B cell (primary cell): ENCODE measurements around the gene ZFR2. TPM values are rescaled to one million over a fixed set of nuclear protein-coding genes. Genes with fewer than 3 reads are reported as not detected.
A peak's percentile ranks its signal among the peaks of the same experiment; 100 is the strongest.

Experiments used
- ATAC-seq: fragments of 200-7000 bp; cut with Tn5 transposase; one replicate; pipeline ENCODE4 v1.10.0; 2021; ENCODE audit warnings: low read depth, mild to moderate bottlenecking, moderate number of reproducible peaks, moderate library complexity
- CTCF ChIA-PET: fragments of 350-600 bp; sonication (Branson Sonifier 250); formaldehyde crosslinking; loops from one replicate; lab custom pipeline; 2021; ENCODE audit warnings: antibody characterized with exemption, inconsistent platforms; lab: Charles Lee
- POLR2A ChIA-PET: fragments of 350-600 bp; sonication (Branson Sonifier 250); formaldehyde crosslinking; loops from one replicate; lab custom pipeline; 2021; ENCODE audit warnings: antibody characterized with exemption; lab: Charles Lee
- DNase-seq: peaks from one replicate; pipeline ENCODE4 v3.0.0; 2013
- H2AFZ ChIP-seq: 2 replicates; pipeline ENCODE4 v1.6.1; 2012; ENCODE audit warnings: mild to moderate bottlenecking, low read depth, low read length; ENCODE audit not compliant: insufficient read depth, poor library complexity, severe bottlenecking
- H3K27ac ChIP-seq, 2 donors: 1 replicate in 1 of 2; 2 replicates in 1 of 2; pipeline ENCODE4 v1.5.1; 2012 to 2013; ENCODE audit warnings: low read length in 2 of 2, mild to moderate bottlenecking in 2 of 2, moderate library complexity in 1 of 2
- H3K27me3 ChIP-seq, 4 experiments: fragments of 200-600 bp in 1 of 4; sonication (generic) in 1 of 4; replicated peaks in 1 of 4; 1 replicate in 2 of 4; 2 replicates in 2 of 4; pipeline versions ENCODE4 v1.6.1 to v1.7.0; 2013 to 2016; ENCODE audit warnings: low read length in 3 of 4, mild to moderate bottlenecking in 2 of 4, mixed read lengths in 1 of 4, moderate library complexity in 1 of 4; ENCODE audit not compliant: insufficient read depth in 4 of 4, control insufficient read depth in 3 of 4; ENCODE audit errors: control extremely low read depth in 1 of 4
- H3K36me3 ChIP-seq, 2 experiments: replicated peaks in 1 of 2; 1 replicate in 1 of 2; 2 replicates in 1 of 2; pipeline versions ENCODE4 v1.6.1 to v1.7.1; 2013; ENCODE audit warnings: low read length in 1 of 2; ENCODE audit not compliant: insufficient read depth in 2 of 2, control insufficient read depth in 1 of 2; ENCODE audit errors: control extremely low read depth in 1 of 2, extremely low read depth in 1 of 2
- H3K4me1 ChIP-seq, 2 donors: fragments of 200-600 bp in 1 of 2; sonication (generic) in 1 of 2; 1 replicate in 1 of 2; 2 replicates in 1 of 2; pipeline versions ENCODE4 v1.5.1 to v1.6.1; 2013 to 2017; ENCODE audit warnings: low read length in 2 of 2; ENCODE audit not compliant: control insufficient read depth in 2 of 2, insufficient read depth in 2 of 2
- H3K4me2 ChIP-seq: replicated peaks from 2 replicates; pipeline ENCODE3; 2012; ENCODE audit warnings: mild to moderate bottlenecking, low read depth, low read length; ENCODE audit not compliant: poor library complexity, severe bottlenecking
- H3K4me3 ChIP-seq, 5 experiments: fragments of 200-600 bp in 1 of 5; sonication (generic) in 1 of 5; 1 replicate in 3 of 5; 2 replicates in 2 of 5; pipeline versions ENCODE4 v1.5.1 to v1.7.0; 2011 to 2016; ENCODE audit warnings: low read length in 4 of 5, mild to moderate bottlenecking in 4 of 5, low read depth in 2 of 5, control low read depth in 1 of 5, moderate library complexity in 1 of 5; ENCODE audit not compliant: insufficient read depth in 1 of 5; ENCODE audit errors: control extremely low read depth in 1 of 5, extremely low read depth in 1 of 5
- H3K79me2 ChIP-seq: fragments of 200-600 bp; sonication (generic); one replicate; pipeline ENCODE4 v1.6.0; 2016; ENCODE audit warnings: low read length; ENCODE audit not compliant: control insufficient read depth, insufficient read depth
- H3K9ac ChIP-seq: fragments of 200-600 bp; sonication (generic); 2 replicates; pipeline ENCODE4 v1.6.1; 2017; ENCODE audit warnings: mild to moderate bottlenecking, low read length, moderate library complexity
- H3K9me3 ChIP-seq, 3 donors: one replicate each; pipeline versions ENCODE4 v1.6.1 to v1.7.1; 2013; ENCODE audit warnings: low read length in 2 of 3; ENCODE audit not compliant: control insufficient read depth in 2 of 3, insufficient read depth in 1 of 3; ENCODE audit errors: control extremely low read depth in 1 of 3
- H4K20me1 ChIP-seq: 2 replicates; pipeline ENCODE4 v1.6.0; 2012; ENCODE audit warnings: mild to moderate bottlenecking, low read length; ENCODE audit not compliant: insufficient read depth, control insufficient read depth, poor library complexity, severe bottlenecking
- H3K27ac Mint-ChIP-seq: one replicate; pipeline ENCODE4 v1.8.0; 2021; ENCODE audit warnings: mixed read lengths
- H3K27me3 Mint-ChIP-seq: one replicate; pipeline ENCODE4 v1.8.0; 2021; ENCODE audit warnings: mixed read lengths
- H3K4me1 Mint-ChIP-seq: one replicate; pipeline ENCODE4 v1.8.0; 2021; ENCODE audit warnings: mixed read lengths
- H3K4me3 Mint-ChIP-seq: one replicate; pipeline ENCODE4 v1.8.0; 2021; ENCODE audit warnings: mixed read lengths
- H3K9me3 Mint-ChIP-seq: one replicate; pipeline ENCODE4 v1.8.0; 2022; ENCODE audit warnings: mixed read lengths; ENCODE audit not compliant: insufficient read depth
- CTCF ChIP-seq: fragments of 200-600 bp; IDR thresholded peaks from one replicate; pipeline ENCODE4 v1.8.0; 2022; ENCODE audit warnings: antibody characterized with exemption, mild to moderate bottlenecking
- EZH2 ChIP-seq: IDR thresholded peaks from 2 replicates; pipeline ENCODE4 v1.6.1; 2012; ENCODE audit warnings: borderline replicate concordance, low read depth, mild to moderate bottlenecking, moderate library complexity, low read length; ENCODE audit not compliant: insufficient read depth, poor library complexity, severe bottlenecking
- WGBS: methylation state at CpG from one replicate; pipeline ENCODE4 v1.1.5; 2013; ENCODE audit warnings: missing lambda C conversion rate; ENCODE audit not compliant: insufficient coverage; 5-methylcytosine and 5-hydroxymethylcytosine counted together
- intact Hi-C: fragments of 100-400 bp; cut with micrococcal nuclease; formaldehyde crosslinking; loops from one replicate; pipeline ENCODE4 v1.10.0; 2022
- polyA plus RNA-seq: library from polyadenylated mRNA; depleted of rRNA; stranded (reverse); fragments of >200 nt; gene quantifications from 2 replicates; pipeline ENCODE4 v1.2.3, GENCODE V29; 2012
- total RNA-seq, 2 donors: library from RNA; stranded (reverse); fragments of 120-200 nt in 1 of 2; gene quantifications; 1 replicate in 1 of 2; 2 replicates in 1 of 2; pipeline versions ENCODE4 v1.2.3 to v1.2.4, GENCODE V29; 2013 to 2022

Gene ZFR2
- total and polyA plus RNA-seq, 2 donors (not counting 1 experiment from before 2014, with no cell fraction given), result 0.36 to 0.39 TPM

DNA sequence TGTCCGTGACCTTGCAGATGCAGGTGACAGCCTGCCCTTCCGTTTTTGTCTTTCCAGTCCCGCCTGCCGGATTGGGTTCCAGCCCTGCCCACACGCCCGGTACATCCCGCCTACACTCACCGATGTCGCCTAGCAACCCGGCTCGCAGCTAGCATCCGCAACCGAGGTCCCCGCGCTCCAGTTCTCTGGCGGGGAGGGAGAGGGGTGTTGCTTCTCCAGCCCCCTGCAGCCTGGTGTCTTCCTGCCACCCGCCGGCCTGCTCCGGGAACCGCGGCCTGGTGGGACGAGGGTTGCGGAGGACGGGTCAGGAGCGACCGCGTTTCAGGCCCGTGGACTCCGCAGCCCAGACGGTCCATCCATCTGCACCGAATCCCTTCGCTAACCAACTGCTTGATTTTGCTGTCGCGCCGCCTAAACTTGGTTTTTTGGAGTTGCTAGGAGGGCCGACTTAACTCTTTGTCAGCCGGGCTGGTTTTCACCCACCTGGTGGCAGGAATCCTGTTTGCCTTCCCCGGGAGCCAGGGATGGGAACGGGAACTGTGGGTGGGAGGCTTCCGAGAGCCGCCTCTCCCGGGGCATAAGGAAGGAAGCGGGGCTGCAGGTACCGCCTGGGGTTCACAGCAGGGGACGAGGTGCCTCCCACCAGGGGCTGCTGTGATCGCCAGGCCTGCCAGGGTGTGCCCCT lies 67.3 kb downstream of the ZFR2 start:
- ChIA-PET CTCF (no interaction called here), POLR2A (no interaction called here)
- 2% methylated on average over 43 of the region's 46 CpGs for WGBS
- ATAC-seq (peak; percentile 65), DNase-seq (peak; percentile 66)
- no peaks in the 10 kb centered on the region for H4K20me1 ChIP-seq
- peaks cover 19% of the 10 kb centered on the region for H3K4me1 Mint-ChIP-seq
- peaks cover 2% of the 10 kb centered on the region for H3K9me3 Mint-ChIP-seq
- TF ChIP-seq EZH2, result no peak
- no peak for TF ChIP-seq CTCF
- H3K4me3 ChIP-seq, result peak overlapping the region in 4 of 5 experiments; percentile 22 to 60 (median 31)
- intact Hi-C loops, result no loop called here
- H3K4me2 ChIP-seq, result peak overlapping the region; percentile 76
- no peaks in the 10 kb centered on the region for H3K36me3 ChIP-seq
- peak overlapping the region; percentile 40 for H3K9ac ChIP-seq
- no peaks in the 10 kb centered on the region for H3K79me2 ChIP-seq
- H3K27me3 Mint-ChIP-seq, result peaks cover 13% of the 10 kb centered on the region
- no peak overlapping the region for H3K27ac ChIP-seq
- peak overlapping the region; percentile 64 for H3K4me3 Mint-ChIP-seq
- H3K9me3 ChIP-seq, result peaks cover 1 to 16% (median 5%) of the 10 kb centered on the region in 3 donors
- peaks cover 12 to 15% of the 10 kb centered on the region in 2 donors for H3K4me1 ChIP-seq
- H3K27me3 ChIP-seq, result peaks cover 0 to 16% (median 7%) of the 10 kb centered on the region in 4 experiments
- peak overlapping the region; percentile 10 for H3K27ac Mint-ChIP-seq
- peak overlapping the region; percentile 64 for H2AFZ ChIP-seq

DNA sequence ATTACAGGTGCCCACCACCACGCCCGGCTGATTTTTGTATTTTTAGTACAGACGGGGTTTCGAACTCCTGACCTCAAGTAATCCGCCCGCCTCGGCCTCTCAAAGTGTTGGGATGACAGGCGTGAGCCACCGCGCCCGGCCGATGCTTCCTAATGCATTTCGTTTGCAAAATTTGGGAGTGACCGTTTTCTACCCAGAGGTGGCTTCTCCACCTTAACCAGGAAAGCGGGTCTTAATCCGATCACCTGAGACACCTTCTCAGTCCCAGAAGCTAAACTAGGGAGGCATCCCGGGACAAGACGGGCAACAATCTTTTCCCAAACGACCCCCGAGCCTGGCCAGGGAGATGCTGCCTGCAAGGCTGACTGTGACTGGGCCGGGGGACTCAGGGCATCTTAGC lies 67.8 kb downstream of the ZFR2 start:
- ChIA-PET POLR2A (no interaction called here), CTCF (no interaction called here)
- Histone ChIP-seq H2AFZ (peak overlapping the region; percentile 64), H3K36me3 (no peaks in the 10 kb centered on the region), H3K4me2 (peak overlapping the region; percentile 76), H4K20me1 (no peaks in the 10 kb centered on the region), H3K4me3 (peak overlapping the region in 3 of 5 experiments; percentile 27 to 60 (median 35)), H3K9me3 (peaks cover 1 to 18% (median 11%) of the 10 kb centered on the region in 3 donors), H3K27me3 (peaks cover 0 to 16% (median 7%) of the 10 kb centered on the region in 4 experiments), H3K4me1 (peaks cover 12 to 15% of the 10 kb centered on the region in 2 donors), H3K79me2 (no peaks in the 10 kb centered on the region), H3K27ac (no peak overlapping the region), H3K9ac (peak overlapping the region; percentile 40)
- Mint-ChIP-seq H3K9me3 (peaks cover 2% of the 10 kb centered on the region), H3K4me3 (peak overlapping the region; percentile 64), H3K27ac (no peak overlapping the region), H3K27me3 (peaks cover 13% of the 10 kb centered on the region), H3K4me1 (peaks cover 17% of the 10 kb centered on the region)
- no peak for TF ChIP-seq CTCF
- no peak for TF ChIP-seq EZH2
- 46% methylated on average over 21 of the region's 21 CpGs for WGBS
- intact Hi-C loops, result no loop called here
- ATAC-seq (no peak), DNase-seq (no peak)
